SKM-1 treated with dmso at 0.1 percent for 144 hours (cell line): ENCODE results near the gene MON2.

ENCODE experiments used
- DNase-seq: peaks from one replicate; lab custom pipeline; 2025; ENCODE audit not compliant: unreplicated experiment; lab: John Stamatoyannopoulos, UW

The MON2 gene

GRCh38 chr12:62604373-62604772 is 137.7 kb downstream of the MON2 start:
- DNase-seq, result no peak

GRCh38 chr12:62604871-62605270 is 138.2 kb downstream of the MON2 start:
- no peak for DNase-seq

GRCh38 chr12:62605981-62606380 is 139.4 kb downstream of the MON2 start:
- DNase-seq, result no peak

- no peak for DNase-seq
These were observed 140.0 kb downstream of the MON2 start for GRCh38 chr12:62606654-62607053.

GRCh38 chr12:62613081-62613480 is 146.5 kb downstream of the MON2 start:
- no peak for DNase-seq

- DNase-seq, result no peak
These were observed 151.7 kb downstream of the MON2 start for GRCh38 chr12:62618319-62618718.

GRCh38 chr12:62618930-62619329 is 152.3 kb downstream of the MON2 start:
- no peak for DNase-seq

GRCh38 chr12:62621101-62621638 is 154.5 kb downstream of the MON2 start:
- DNase-seq, result no peak

GRCh38 chr12:62622177-62622576 is 155.6 kb downstream of the MON2 start:
- DNase-seq, result no peak

- peak; percentile 54 for DNase-seq
These were observed 158.6 kb downstream of the MON2 start for GRCh38 chr12:62625228-62625627.

GRCh38 chr12:62627181-62627580 is 160.6 kb downstream of the MON2 start:
- DNase-seq, result no peak

GRCh38 chr12:62629413-62629812 is 162.8 kb downstream of the MON2 start:
- DNase-seq, result no peak

- no peak for DNase-seq
These were observed 163.5 kb downstream of the MON2 start for GRCh38 chr12:62629971-62630739.

GRCh38 chr12:62631471-62632410 is 165.1 kb downstream of the MON2 start:
- no peak for DNase-seq

GRCh38 chr12:62632411-62632918 is 165.8 kb downstream of the MON2 start:
- no peak for DNase-seq

GRCh38 chr12:62635649-62636048 is 169.0 kb downstream of the MON2 start:
- DNase-seq, result no peak

- no peak for DNase-seq
These were observed 171.1 kb downstream of the MON2 start for GRCh38 chr12:62637679-62638078.

- no peak for DNase-seq
These were observed 174.4 kb downstream of the MON2 start for GRCh38 chr12:62640910-62641448.

GRCh38 chr12:62642486-62642885 is 175.9 kb downstream of the MON2 start:
- no peak for DNase-seq

GRCh38 chr12:62643486-62643885 is 176.9 kb downstream of the MON2 start:
- no peak for DNase-seq

- no peak for DNase-seq
These were observed 179.9 kb downstream of the MON2 start for GRCh38 chr12:62646566-62646965.
